Stimulated activated CD4-positive, alpha-beta T cell treated with anti-CD3 and anti-CD28 coated beads, TNF-alpha, amount 100 ng/mL, for 1 hour (primary cell): ENCODE measurements around the gene HTT.
"Not testable (repeated sequence)": the region's sequence is repeated elsewhere in the genome, so short reads cannot be mapped to it uniquely, and the experiment has no call there.

Experiments
- DNase-seq, 3 donors: peaks; one replicate each; pipeline ENCODE4 v3.0.0-alpha.2; 2020; ENCODE audit warnings: low read depth in 3 of 3, low spot score in 1 of 3

The HTT gene

GRCh38 chr4:3044870-3045819 lies 29.3 kb upstream of the HTT start:
- DNase-seq = peak in 2 of 3 donors; percentile 34

- DNase-seq = no peak
Observed at GRCh38 chr4:3046162-3046561, 28.3 kb upstream of the HTT start.

GRCh38 chr4:3046623-3047022 lies 27.9 kb upstream of the HTT start:
- no peak for DNase-seq

GRCh38 chr4:3047464-3048286 lies 26.8 kb upstream of the HTT start:
- DNase-seq = peak; percentile 22 to 47 (median 30)

GRCh38 chr4:3051141-3051897 lies 23.2 kb upstream of the HTT start:
- not testable (repeated sequence) for DNase-seq

- DNase-seq = no peak
Observed at GRCh38 chr4:3054169-3054759, 20.2 kb upstream of the HTT start.

GRCh38 chr4:3059943-3060342 lies 14.5 kb upstream of the HTT start:
- no peak for DNase-seq

GRCh38 chr4:3060946-3061345 lies 13.5 kb upstream of the HTT start:
- DNase-seq = no peak

- DNase-seq = no peak
Observed at GRCh38 chr4:3062471-3062870, 12.0 kb upstream of the HTT start.

- DNase-seq = no peak
Observed at GRCh38 chr4:3065551-3065950, 8.9 kb upstream of the HTT start.

- no peak for DNase-seq
Observed at GRCh38 chr4:3066836-3067400, 7.6 kb upstream of the HTT start.

GRCh38 chr4:3067473-3068001 lies 6.9 kb upstream of the HTT start:
- DNase-seq = no peak

GRCh38 chr4:3069661-3070199 lies 4.8 kb upstream of the HTT start:
- no peak for DNase-seq

- no peak for DNase-seq
Observed at GRCh38 chr4:3070709-3071500, 3.6 kb upstream of the HTT start.

- no peak for DNase-seq
Observed at GRCh38 chr4:3071811-3072210, 2.7 kb upstream of the HTT start.

- no peak for DNase-seq
Observed at GRCh38 chr4:3073158-3074077, 1.1 kb upstream of the HTT start.

GRCh38 chr4:3074846-3075651 lies 568 bp downstream of the HTT start:
- peak in 1 of 3 donors; percentile 4 for DNase-seq

- DNase-seq = no peak
Observed at GRCh38 chr4:3075652-3075981, 1.1 kb downstream of the HTT start.
